GM21381 (cell line): ENCODE data around the gene SENP2.
A peak's percentile ranks its signal among the peaks of the same experiment; 100 is the strongest.

Source experiments
- ATAC-seq: cut with Tn5 transposase; IDR thresholded peaks from one replicate; pipeline ENCODE4 v1.9.1; 2021; ENCODE audit warnings: mild to moderate bottlenecking, moderate library complexity; ENCODE audit not compliant: unreplicated experiment

The SENP2 gene

GRCh38 chr3:185667574-185667973 is 81.5 kb downstream of the SENP2 start:
- ATAC-seq: no peak

- ATAC-seq: peak; percentile 54
Observed at GRCh38 chr3:185677146-185677829, 91.2 kb downstream of the SENP2 start.

- ATAC-seq: no peak
Observed at GRCh38 chr3:185678027-185678426, 91.9 kb downstream of the SENP2 start.

GRCh38 chr3:185680231-185680630 is 94.1 kb downstream of the SENP2 start:
- ATAC-seq: no peak
